H9 (cell line): Measurements from ENCODE around the gene CD81. TPM values are rescaled to one million over a fixed set of nuclear protein-coding genes. Genes with fewer than 3 reads are reported as not detected.

Experiments
- DNase-seq: peaks from one replicate; pipeline ENCODE4 v3.0.0-alpha.2; 2017
- H2AFZ ChIP-seq: one replicate; pipeline ENCODE4 v1.6.1; 2013; ENCODE audit warnings: mild to moderate bottlenecking, low read length, control low read depth, moderate library complexity
- H2AK5ac ChIP-seq: 2 replicates; pipeline ENCODE4 v1.6.1; 2013; ENCODE audit warnings: low read length, control low read depth, mixed read lengths; ENCODE audit not compliant: insufficient read length
- H2BK120ac ChIP-seq: one replicate; pipeline ENCODE4 v1.6.1; 2013; ENCODE audit warnings: low read depth, mild to moderate bottlenecking, low read length, control low read depth, inconsistent platforms; ENCODE audit not compliant: poor library complexity, severe bottlenecking
- H2BK12ac ChIP-seq: 2 replicates; pipeline ENCODE4 v1.6.1; 2013; ENCODE audit warnings: low read length, control low read depth, mixed read lengths, low read depth; ENCODE audit not compliant: insufficient read length
- H2BK15ac ChIP-seq: 2 replicates; pipeline ENCODE4 v1.6.1; 2013; ENCODE audit warnings: low read depth, low read length, control low read depth
- H2BK20ac ChIP-seq: one replicate; pipeline ENCODE4 v1.6.1; 2013; ENCODE audit warnings: low read depth, mild to moderate bottlenecking, low read length, control low read depth, inconsistent platforms; ENCODE audit not compliant: poor library complexity, severe bottlenecking
- H2BK5ac ChIP-seq: 2 replicates; pipeline ENCODE4 v1.6.1; 2013; ENCODE audit warnings: low read length, control low read depth, mixed read lengths; ENCODE audit not compliant: insufficient read length
- H3K14ac ChIP-seq: 2 replicates; pipeline ENCODE4 v1.6.1; 2013; ENCODE audit warnings: low read length, control low read depth; ENCODE audit not compliant: insufficient read depth
- H3K18ac ChIP-seq: 2 replicates; pipeline ENCODE4 v1.6.1; 2013; ENCODE audit warnings: low read depth, mild to moderate bottlenecking, mixed read lengths, low read length, control low read depth; ENCODE audit not compliant: insufficient read length
- H3K23ac ChIP-seq: 2 replicates; pipeline ENCODE4 v1.6.1; 2013; ENCODE audit warnings: low read length, control low read depth, mixed read lengths, low read depth; ENCODE audit not compliant: insufficient read length
- H3K23me2 ChIP-seq: 2 replicates; pipeline ENCODE4 v1.6.1; 2013; ENCODE audit warnings: low read depth, mild to moderate bottlenecking, mixed read lengths, low read length, control low read depth; ENCODE audit not compliant: insufficient read length, poor library complexity, severe bottlenecking
- H3K27ac ChIP-seq: 2 replicates; pipeline ENCODE4 v1.5.1; 2013; ENCODE audit warnings: low read length, control low read depth, mixed read lengths, low read depth; ENCODE audit not compliant: insufficient read length
- H3K27me3 ChIP-seq: 2 replicates; pipeline ENCODE4 v1.6.1; 2013; ENCODE audit warnings: low read length, control low read depth, inconsistent platforms; ENCODE audit not compliant: insufficient read depth
- H3K4ac ChIP-seq: 2 replicates; pipeline ENCODE4 v1.6.1; 2013; ENCODE audit warnings: low read depth, mild to moderate bottlenecking, control low read depth, inconsistent platforms, low read length, moderate library complexity
- H3K4me1 ChIP-seq: 2 replicates; pipeline ENCODE4 v1.6.1; 2013; ENCODE audit warnings: low read length, control low read depth, inconsistent platforms; ENCODE audit not compliant: insufficient read depth
- H3K4me2 ChIP-seq: 2 replicates; pipeline ENCODE4 v1.6.1; 2013; ENCODE audit warnings: low read length, control low read depth, mixed read lengths; ENCODE audit not compliant: insufficient read length, insufficient read depth
- H3K56ac ChIP-seq: 2 replicates; pipeline ENCODE4 v1.6.1; 2013; ENCODE audit warnings: low read depth, mild to moderate bottlenecking, mixed read lengths, low read length, control low read depth; ENCODE audit not compliant: insufficient read length
- H3K79me1 ChIP-seq: 2 replicates; pipeline ENCODE4 v1.6.1; 2013; ENCODE audit warnings: low read depth, mild to moderate bottlenecking, moderate library complexity, low read length, control low read depth, inconsistent platforms; ENCODE audit not compliant: insufficient read depth, poor library complexity, severe bottlenecking
- H3K79me2 ChIP-seq: 2 replicates; pipeline ENCODE4 v1.6.1; 2013; ENCODE audit warnings: low read length, control low read depth, inconsistent platforms; ENCODE audit not compliant: insufficient read depth
- H3K9ac ChIP-seq: 2 replicates; pipeline ENCODE4 v1.6.1; 2013; ENCODE audit warnings: low read length, control low read depth, mixed read lengths; ENCODE audit not compliant: insufficient read length; ENCODE audit errors: extremely low read depth
- H3K9me3 ChIP-seq: one replicate; pipeline ENCODE4 v1.6.1; 2013; ENCODE audit warnings: low read depth, low read length, inconsistent platforms; ENCODE audit not compliant: control insufficient read depth
- H3T11ph ChIP-seq: one replicate; pipeline ENCODE4 v1.6.1; 2013; ENCODE audit warnings: mild to moderate bottlenecking, low read length, control low read depth, inconsistent platforms
- H4K20me1 ChIP-seq: one replicate; pipeline ENCODE4 v1.6.1; 2013; ENCODE audit not compliant: control insufficient read depth, insufficient read length, insufficient read depth
- H4K5ac ChIP-seq: 2 replicates; pipeline ENCODE4 v1.6.1; 2013; ENCODE audit warnings: low read depth, mild to moderate bottlenecking, mixed read lengths, low read length, control low read depth; ENCODE audit not compliant: insufficient read length
- H4K8ac ChIP-seq: replicated peaks from 2 replicates; pipeline ENCODE4 v1.6.1; 2013; ENCODE audit warnings: low read length, control low read depth, mixed read lengths, low read depth; ENCODE audit not compliant: insufficient read length
- H4K91ac ChIP-seq: 2 replicates; pipeline ENCODE4 v1.6.1; 2013; ENCODE audit warnings: low read depth, mild to moderate bottlenecking, moderate library complexity, mixed read lengths, low read length, control low read depth; ENCODE audit not compliant: insufficient read length
- H3K27ac Mint-ChIP-seq, 3 experiments: 2 replicates in 2 of 3; 3 replicates in 1 of 3; pipeline ENCODE4 v1.8.0; 2020 to 2021; ENCODE audit warnings: mixed read lengths in 3 of 3, mild to moderate bottlenecking in 1 of 3, moderate library complexity in 1 of 3
- H3K27me3 Mint-ChIP-seq: 2 replicates; pipeline ENCODE4 v1.8.0; 2021; ENCODE audit warnings: low read depth, mild to moderate bottlenecking, moderate library complexity, mixed read lengths
- H3K36me3 Mint-ChIP-seq, 3 experiments: 2 replicates in 2 of 3; 3 replicates in 1 of 3; pipeline ENCODE4 v1.8.0; 2020 to 2021; ENCODE audit warnings: low read depth in 3 of 3, mixed read lengths in 3 of 3; ENCODE audit not compliant: insufficient read depth in 1 of 3
- H3K4me1 Mint-ChIP-seq, 2 experiments: 2 replicates each; pipeline ENCODE4 v1.8.0; 2020; ENCODE audit warnings: mixed read lengths in 2 of 2
- H3K4me3 Mint-ChIP-seq, 2 experiments: 2 replicates in 1 of 2; 3 replicates in 1 of 2; pipeline ENCODE4 v1.8.0; 2020 to 2021; ENCODE audit warnings: mild to moderate bottlenecking in 2 of 2, mixed read lengths in 2 of 2, moderate library complexity in 1 of 2
- H3K9me3 Mint-ChIP-seq, 2 experiments: 2 replicates in 1 of 2; 3 replicates in 1 of 2; pipeline ENCODE4 v1.8.0; 2020; ENCODE audit warnings: mild to moderate bottlenecking in 2 of 2, mixed read lengths in 2 of 2, moderate library complexity in 1 of 2
- WGBS: extraction: QIAGEN DNeasy Blood & Tissue Kit; methylation state at CpG from one replicate; pipeline ENCODE4 v1.1.7; 2013; ENCODE audit warnings: missing lambda C conversion rate, low lambda C conversion rate, mixed read lengths; ENCODE audit not compliant: insufficient read length; ENCODE audit errors: extremely low coverage; 5-methylcytosine and 5-hydroxymethylcytosine counted together
- total RNA-seq: library from RNA; stranded (reverse); gene quantifications from 2 replicates; pipeline ENCODE4 v1.2.1, GENCODE V29; 2021
- TF ChIP-seq, protein P1 (sequence below): fragments of 200-600 bp; sonication (generic); conservative IDR thresholded peaks from 3 replicates; pipeline ENCODE4 v1.8.0; 2021; ENCODE audit warnings: antibody characterized with exemption, mild to moderate bottlenecking

Gene CD81
- total RNA-seq, 1 experiment from 2014 or later, result 246 TPM

DNA sequence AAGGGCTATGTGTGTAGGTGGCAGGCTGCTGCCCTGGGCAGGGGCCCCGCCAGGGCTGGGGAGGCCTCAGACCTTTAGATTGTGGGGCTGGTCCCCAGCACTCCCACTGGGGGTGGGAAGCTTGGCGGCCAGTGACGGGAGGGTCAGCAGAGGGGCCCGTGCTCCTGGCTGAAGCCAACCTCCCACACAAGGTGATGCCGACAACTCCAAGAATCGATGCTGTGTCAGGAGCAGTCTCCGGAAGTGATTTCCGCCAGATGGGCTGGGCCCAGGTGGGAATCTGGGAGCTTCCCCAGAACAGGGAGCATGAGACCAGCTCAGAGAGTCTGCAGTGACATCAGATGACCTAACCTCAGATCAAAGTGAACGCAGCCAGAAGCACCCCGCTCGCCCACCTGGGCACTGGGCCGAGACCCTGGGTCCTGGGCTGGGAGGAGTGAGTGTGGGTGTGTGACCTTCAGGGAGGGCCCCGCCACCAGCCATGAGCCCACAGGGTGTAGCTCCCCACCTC is 59.5 kb downstream of the CD81 start:
- TF ChIP-seq, protein P1, sequence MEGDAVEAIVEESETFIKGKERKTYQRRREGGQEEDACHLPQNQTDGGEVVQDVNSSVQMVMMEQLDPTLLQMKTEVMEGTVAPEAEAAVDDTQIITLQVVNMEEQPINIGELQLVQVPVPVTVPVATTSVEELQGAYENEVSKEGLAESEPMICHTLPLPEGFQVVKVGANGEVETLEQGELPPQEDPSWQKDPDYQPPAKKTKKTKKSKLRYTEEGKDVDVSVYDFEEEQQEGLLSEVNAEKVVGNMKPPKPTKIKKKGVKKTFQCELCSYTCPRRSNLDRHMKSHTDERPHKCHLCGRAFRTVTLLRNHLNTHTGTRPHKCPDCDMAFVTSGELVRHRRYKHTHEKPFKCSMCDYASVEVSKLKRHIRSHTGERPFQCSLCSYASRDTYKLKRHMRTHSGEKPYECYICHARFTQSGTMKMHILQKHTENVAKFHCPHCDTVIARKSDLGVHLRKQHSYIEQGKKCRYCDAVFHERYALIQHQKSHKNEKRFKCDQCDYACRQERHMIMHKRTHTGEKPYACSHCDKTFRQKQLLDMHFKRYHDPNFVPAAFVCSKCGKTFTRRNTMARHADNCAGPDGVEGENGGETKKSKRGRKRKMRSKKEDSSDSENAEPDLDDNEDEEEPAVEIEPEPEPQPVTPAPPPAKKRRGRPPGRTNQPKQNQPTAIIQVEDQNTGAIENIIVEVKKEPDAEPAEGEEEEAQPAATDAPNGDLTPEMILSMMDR, result no peak
- Histone ChIP-seq H2BK12ac (no peak overlapping the region), H3K56ac (no peak overlapping the region), H3K18ac (no peak overlapping the region), H3K79me1 (no peaks in the 10 kb centered on the region), H3K9me3 (no peaks in the 10 kb centered on the region), H4K91ac (no peak overlapping the region), H4K20me1 (no peaks in the 10 kb centered on the region), H2BK5ac (no peak overlapping the region), H3K9ac (no peak overlapping the region), H3K27me3 (no peaks in the 10 kb centered on the region; the same call in 1 of the 2 replicates), H3K27ac (no peak overlapping the region), H3T11ph (no peak overlapping the region), H3K79me2 (no peaks in the 10 kb centered on the region), H3K4me2 (no peak overlapping the region), H3K14ac (no peak overlapping the region; the same call in 1 of the 2 replicates), H2BK20ac (no peak overlapping the region), H4K8ac (no peak overlapping the region), H3K4ac (no peak overlapping the region), H3K23me2 (no peaks in the 10 kb centered on the region), H2BK15ac (no peak overlapping the region), H4K5ac (no peak overlapping the region), H2AFZ (no peak overlapping the region), H3K4me1 (no peaks in the 10 kb centered on the region), H3K23ac (no peak overlapping the region), H2BK120ac (no peak overlapping the region), H2AK5ac (no peak overlapping the region)
- no peaks in the 10 kb centered on the region for H3K4me1 Mint-ChIP-seq
- H3K27ac Mint-ChIP-seq, result no peak overlapping the region
- H3K36me3 Mint-ChIP-seq, result no peaks in the 10 kb centered on the region
- WGBS, result no CpG with 5 or more reads among the region's 13 CpGs
- DNase-seq, result no peak
- no peaks in the 10 kb centered on the region for H3K9me3 Mint-ChIP-seq
- no peak overlapping the region for H3K4me3 Mint-ChIP-seq
- peaks cover 59% of the 10 kb centered on the region for H3K27me3 Mint-ChIP-seq
